GM10248 (cell line): ENCODE measurements around the gene GRPR.
"Not testable (repeated sequence)": the region's sequence is repeated elsewhere in the genome, so short reads cannot be mapped to it uniquely, and the experiment has no call there.

Experiments
- CTCF ChIA-PET: fragments of 300-600 bp; sonication (Branson Sonifier 250); formaldehyde crosslinking; extraction: SDS; loops from one replicate; lab custom pipeline; 2021; ENCODE audit warnings: antibody characterized with exemption; lab: Yijun Ruan, JAX
- POLR2A ChIA-PET: fragments of 350-650 bp; sonication (Branson Sonifier 250); formaldehyde crosslinking; extraction: SDS; loops from one replicate; lab custom pipeline; 2020; ENCODE audit warnings: antibody characterized with exemption; lab: Yijun Ruan, JAX
- DNase-seq: peaks from one replicate; pipeline ENCODE4 v3.0.0; 2012; ENCODE audit errors: extremely low spot score
- TF ChIP-seq, protein P1 (sequence below): IDR thresholded peaks from 2 replicates; pipeline ENCODE4 v1.5.1; 2012; ENCODE audit warnings: mild to moderate bottlenecking, low read depth; ENCODE audit errors: extremely low read depth, missing control alignments, control extremely low read depth

Gene GRPR

DNA sequence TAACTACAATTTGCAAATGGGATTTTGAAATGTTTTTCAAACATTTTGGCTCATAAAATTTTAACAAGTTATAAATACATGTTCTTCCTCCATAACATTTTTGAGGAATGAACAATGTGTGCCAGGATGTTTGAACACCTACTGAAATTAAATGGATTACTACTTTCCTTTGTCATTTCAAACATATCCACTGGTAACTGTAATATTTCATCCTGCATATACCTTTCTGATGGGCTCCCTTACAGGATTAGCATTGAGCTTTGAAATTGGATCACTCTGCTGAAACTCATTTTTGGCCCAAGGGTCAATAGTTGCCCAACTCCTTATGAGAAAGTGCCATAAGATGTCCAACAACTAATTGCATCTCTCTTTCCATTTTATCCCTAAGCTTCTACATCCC, 17.6 kb downstream of the GRPR start:
- CTCF ChIA-PET, result no interaction called here
- POLR2A ChIA-PET, result no interaction called here
- TF ChIP-seq, protein P1, sequence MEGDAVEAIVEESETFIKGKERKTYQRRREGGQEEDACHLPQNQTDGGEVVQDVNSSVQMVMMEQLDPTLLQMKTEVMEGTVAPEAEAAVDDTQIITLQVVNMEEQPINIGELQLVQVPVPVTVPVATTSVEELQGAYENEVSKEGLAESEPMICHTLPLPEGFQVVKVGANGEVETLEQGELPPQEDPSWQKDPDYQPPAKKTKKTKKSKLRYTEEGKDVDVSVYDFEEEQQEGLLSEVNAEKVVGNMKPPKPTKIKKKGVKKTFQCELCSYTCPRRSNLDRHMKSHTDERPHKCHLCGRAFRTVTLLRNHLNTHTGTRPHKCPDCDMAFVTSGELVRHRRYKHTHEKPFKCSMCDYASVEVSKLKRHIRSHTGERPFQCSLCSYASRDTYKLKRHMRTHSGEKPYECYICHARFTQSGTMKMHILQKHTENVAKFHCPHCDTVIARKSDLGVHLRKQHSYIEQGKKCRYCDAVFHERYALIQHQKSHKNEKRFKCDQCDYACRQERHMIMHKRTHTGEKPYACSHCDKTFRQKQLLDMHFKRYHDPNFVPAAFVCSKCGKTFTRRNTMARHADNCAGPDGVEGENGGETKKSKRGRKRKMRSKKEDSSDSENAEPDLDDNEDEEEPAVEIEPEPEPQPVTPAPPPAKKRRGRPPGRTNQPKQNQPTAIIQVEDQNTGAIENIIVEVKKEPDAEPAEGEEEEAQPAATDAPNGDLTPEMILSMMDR, result no peak
- DNase-seq, result no peak

DNA sequence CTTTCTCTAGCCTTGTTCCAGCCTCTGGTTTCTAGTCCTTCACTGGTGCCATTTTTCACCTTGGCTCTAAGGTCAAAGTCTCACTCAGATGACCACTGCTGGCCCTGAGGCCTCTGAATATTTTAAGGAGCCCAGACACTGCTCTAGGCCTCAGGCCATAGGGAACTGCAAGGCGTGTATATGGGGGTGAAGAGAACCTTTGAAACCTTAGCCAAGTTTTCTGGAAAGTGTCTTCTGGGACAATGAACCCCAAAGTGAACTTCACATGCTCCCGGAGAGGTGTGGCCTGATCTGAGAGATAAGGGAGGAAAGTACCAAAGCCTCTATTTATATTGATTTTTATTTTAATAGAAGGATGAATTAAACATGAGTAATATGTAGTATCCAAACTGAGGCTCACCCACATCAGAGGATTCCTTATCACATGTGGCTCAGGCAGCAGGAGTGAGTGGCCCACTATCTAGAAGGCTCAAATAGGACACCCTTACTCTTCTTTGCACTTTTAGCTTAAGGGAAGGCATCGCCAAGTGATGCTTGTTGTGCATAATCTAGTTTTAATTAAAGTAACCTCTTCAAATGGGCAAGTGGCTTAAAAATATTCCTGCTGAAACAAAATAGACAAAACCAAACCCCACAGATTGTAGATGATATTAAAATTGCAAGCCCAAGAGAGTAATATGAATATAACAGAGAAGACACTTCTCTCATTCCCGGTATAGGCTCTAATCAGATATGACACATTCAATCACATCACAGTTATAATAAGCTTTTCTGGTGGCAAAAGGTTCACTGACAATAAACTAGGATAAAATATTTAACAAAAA, 18.3 kb downstream of the GRPR start:
- TF ChIP-seq, protein P1, result no peak

DNA sequence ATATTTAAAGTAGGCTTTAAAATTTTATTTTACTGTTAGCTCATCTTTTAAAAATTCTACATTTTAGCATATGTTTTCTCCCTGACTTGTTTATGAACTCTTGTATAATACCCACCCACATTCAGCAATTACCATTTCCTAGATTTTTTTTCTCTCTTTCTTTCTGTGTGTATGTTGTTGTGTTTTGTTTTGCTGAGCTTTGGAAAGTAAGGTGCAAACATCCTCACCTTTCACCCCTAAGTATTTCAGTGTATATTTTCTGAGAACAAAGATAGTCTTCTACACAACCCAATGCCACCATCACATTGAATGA, 18.8 kb downstream of the GRPR start:
- TF ChIP-seq, protein P1, result no peak
- ChIA-PET CTCF (interaction anchor here (1.9 kb wide), 1 partner anchor 19 kb away, joined by 7 read pairs; the partner anchor contains the start of gene GRPR), POLR2A (no interaction called here)
- no peak for DNase-seq

More for the DNA sequence above, 18.3 kb downstream of the GRPR start:
- ChIA-PET POLR2A (no interaction called here), CTCF (interaction anchor here (1.9 kb wide), 1 partner anchor 19 kb away, joined by 7 read pairs; the partner anchor contains the start of gene GRPR)
- DNase-seq, result no peak

DNA sequence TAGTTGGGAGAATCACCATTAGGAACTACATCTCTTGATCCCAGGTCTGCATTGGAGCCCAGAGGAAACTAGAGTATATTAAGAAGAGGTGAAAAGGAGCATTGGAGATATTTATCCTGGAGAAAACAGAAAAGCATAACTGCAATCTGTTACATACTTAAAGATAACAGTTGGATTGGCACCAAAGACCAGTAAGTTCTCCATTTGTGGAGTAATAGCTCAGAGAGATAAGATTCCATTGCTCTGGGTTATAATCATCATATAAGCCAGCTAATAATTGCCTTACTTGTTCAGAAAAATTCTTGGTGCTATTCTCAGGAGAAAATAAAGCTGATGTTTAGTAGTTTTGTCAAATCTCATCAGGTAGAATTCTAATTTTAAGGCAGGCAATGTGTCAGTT, 20.6 kb downstream of the GRPR start:
- ChIA-PET CTCF (interaction anchor here (1.1 kb wide), 1 partner anchor 21 kb away, joined by 5 read pairs; the partner anchor contains the start of gene GRPR), POLR2A (no interaction called here)
- TF ChIP-seq, protein P1, result no peak
- DNase-seq, result no peak

DNA sequence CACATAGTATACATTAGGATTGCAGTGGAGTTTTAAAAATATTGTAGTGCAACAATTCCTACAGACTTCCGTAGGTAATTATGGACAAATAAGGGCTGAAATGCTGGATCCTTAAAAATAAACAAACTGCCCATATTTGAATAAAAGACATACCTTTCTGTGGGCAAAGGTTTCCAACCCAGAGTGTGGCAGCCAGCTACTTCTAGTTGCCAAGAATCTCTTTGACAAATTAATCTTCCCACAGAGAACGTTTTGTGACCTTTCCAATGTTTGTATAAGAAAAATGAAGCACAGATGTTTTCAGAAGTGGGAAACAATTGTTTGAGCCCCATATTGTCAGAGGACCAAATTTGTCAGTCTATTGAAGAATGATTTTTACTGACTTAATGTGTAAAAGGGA, 21.1 kb downstream of the GRPR start:
- CTCF ChIA-PET, result interaction anchor here (1.1 kb wide), 1 partner anchor 21 kb away, joined by 5 read pairs; the partner anchor contains the start of gene GRPR

DNA sequence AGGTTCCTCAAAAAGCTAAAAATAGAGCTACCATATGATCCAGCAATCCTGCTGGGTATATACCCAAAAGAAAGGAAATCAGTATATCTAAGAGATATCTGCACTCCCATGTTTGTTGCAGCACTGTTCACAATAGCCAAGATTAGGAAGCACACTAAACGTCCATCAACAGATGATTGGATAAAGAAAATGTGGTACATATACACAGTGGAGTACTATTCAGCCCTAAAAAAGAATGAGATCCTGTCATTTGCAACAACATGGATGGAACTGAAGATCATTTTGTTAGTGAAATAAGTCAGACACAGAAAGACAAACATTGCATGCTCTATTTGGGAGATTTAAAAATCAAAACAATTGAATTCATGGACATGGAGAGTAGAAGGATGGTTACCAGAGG, 21.7 kb downstream of the GRPR start:
- CTCF ChIA-PET, DNase-seq, POLR2A ChIA-PET: not testable (repeated sequence)

More for the DNA sequence above, 21.1 kb downstream of the GRPR start:
- no peak for DNase-seq
- POLR2A ChIA-PET, result no interaction called here
- TF ChIP-seq, protein P1, result no peak

DNA sequence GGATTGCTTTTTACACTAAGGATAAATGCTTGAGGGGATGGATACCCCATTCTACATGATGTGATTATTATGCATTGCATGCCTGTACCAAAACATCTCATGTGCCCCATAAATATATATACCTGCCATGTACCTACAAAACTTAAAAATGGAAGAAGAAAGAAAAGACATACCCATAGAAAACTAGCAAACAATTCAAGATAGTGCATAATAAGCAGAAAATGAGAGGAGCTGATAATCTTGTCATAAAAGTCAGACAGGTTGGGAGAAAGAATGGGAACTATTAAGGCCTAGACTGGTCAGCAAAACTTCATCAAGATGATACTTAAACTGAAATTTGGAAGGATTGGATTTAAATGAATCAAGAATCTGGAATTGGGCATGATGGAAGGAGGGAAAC, 22.3 kb downstream of the GRPR start:
- ChIA-PET CTCF (no interaction called here), POLR2A (no interaction called here)
- DNase-seq, result no peak
- TF ChIP-seq, protein P1, result no peak
